HG03439 (cell line): ENCODE measurements around the gene GLDC.
"Not testable (repeated sequence)": the region's sequence is repeated elsewhere in the genome, so short reads cannot be mapped to it uniquely, and the experiment has no call there.

ENCODE experiments used
- ATAC-seq: cut with Tn5 transposase; IDR thresholded peaks from one replicate; pipeline ENCODE4 v1.9.1; 2021; ENCODE audit warnings: mild to moderate bottlenecking, moderate library complexity; ENCODE audit not compliant: unreplicated experiment

GLDC gene

GRCh38 chr9:6625363-6625762 lies 20.2 kb downstream of the GLDC start:
- ATAC-seq, result no peak

GRCh38 chr9:6622784-6623183 lies 22.7 kb downstream of the GLDC start:
- not testable (repeated sequence) for ATAC-seq

- no peak for ATAC-seq
Observed at GRCh38 chr9:6620796-6621195, 24.7 kb downstream of the GLDC start.

GRCh38 chr9:6620353-6620752 lies 25.2 kb downstream of the GLDC start:
- ATAC-seq, result no peak

GRCh38 chr9:6619909-6620308 lies 25.6 kb downstream of the GLDC start:
- ATAC-seq, result no peak

- ATAC-seq, result no peak
Observed at GRCh38 chr9:6616951-6617602, 28.5 kb downstream of the GLDC start.

- ATAC-seq, result no peak
Observed at GRCh38 chr9:6614489-6614888, 31.0 kb downstream of the GLDC start.

GRCh38 chr9:6611865-6612264 lies 33.7 kb downstream of the GLDC start:
- no peak for ATAC-seq

GRCh38 chr9:6610073-6610472 lies 35.5 kb downstream of the GLDC start:
- no peak for ATAC-seq

- no peak for ATAC-seq
Observed at GRCh38 chr9:6609497-6610016, 36.0 kb downstream of the GLDC start.

GRCh38 chr9:6605202-6605601 lies 40.3 kb downstream of the GLDC start:
- ATAC-seq, result peak; percentile 74

GRCh38 chr9:6600426-6600825 lies 45.1 kb downstream of the GLDC start:
- no peak for ATAC-seq

GRCh38 chr9:6600006-6600405 lies 45.5 kb downstream of the GLDC start:
- no peak for ATAC-seq

- peak; percentile 97 for ATAC-seq
Observed at GRCh38 chr9:6598249-6598725, 47.2 kb downstream of the GLDC start.

- ATAC-seq, result no peak
Observed at GRCh38 chr9:6592791-6593190, 52.7 kb downstream of the GLDC start.

GRCh38 chr9:6592231-6592630 lies 53.3 kb downstream of the GLDC start:
- no peak for ATAC-seq

- no peak for ATAC-seq
Observed at GRCh38 chr9:6590772-6591384, 54.7 kb downstream of the GLDC start.

GRCh38 chr9:6590334-6590733 lies 55.2 kb downstream of the GLDC start:
- ATAC-seq, result no peak

- ATAC-seq, result no peak
Observed at GRCh38 chr9:6584881-6585597, 60.5 kb downstream of the GLDC start.

- ATAC-seq, result no peak
Observed at GRCh38 chr9:6581253-6581652, 64.3 kb downstream of the GLDC start.

- ATAC-seq, result no peak
Observed at GRCh38 chr9:6579613-6580012, 65.9 kb downstream of the GLDC start.

- no peak for ATAC-seq
Observed at GRCh38 chr9:6576987-6577386, 68.5 kb downstream of the GLDC start.
